Thyroid gland (tissue), 4 donors: ENCODE measurements around the gene MPPED1. TPM values are rescaled to one million over a fixed set of nuclear protein-coding genes. Genes with fewer than 3 reads are reported as not detected.

Source experiments
- DNase-seq, 2 donors: peaks; one replicate each; pipeline ENCODE4 v3.0.0-alpha.2; 2019
- H3K27ac ChIP-seq, 3 donors: fragments of 200-600 bp; sonication (generic); 1 replicate in 2 of 3; 2 replicates in 1 of 3; pipeline ENCODE4 v1.5.1; 2016 to 2019; ENCODE audit warnings: mild to moderate bottlenecking in 1 of 3, moderate library complexity in 1 of 3
- H3K27me3 ChIP-seq: fragments of 200-600 bp; sonication (generic); one replicate; pipeline ENCODE4 v1.5.1; 2019
- H3K36me3 ChIP-seq, 2 donors: fragments of 200-600 bp; sonication (generic); one replicate each; pipeline ENCODE4 v1.5.1; 2016 to 2019
- H3K4me1 ChIP-seq, 2 donors: fragments of 200-600 bp; sonication (generic); one replicate each; pipeline ENCODE4 v1.5.1; 2017 to 2019
- H3K4me3 ChIP-seq, 3 donors: fragments of 200-600 bp; sonication (generic); replicated peaks in 1 of 3; 1 replicate in 2 of 3; 2 replicates in 1 of 3; pipeline ENCODE4 v1.5.1; 2016; ENCODE audit warnings: mild to moderate bottlenecking in 1 of 3
- H3K9me3 ChIP-seq: fragments of 200-600 bp; sonication (generic); one replicate; pipeline ENCODE4 v1.5.1; 2017
- CTCF ChIP-seq, 6 experiments: fragments of 200-600 bp in 3 of 6; fragments of 450-650 bp in 3 of 6; sonication (generic) in 3 of 6; IDR thresholded peaks; one replicate each; pipeline ENCODE4 v1.5.1; 2016 to 2019; ENCODE audit warnings: antibody characterized with exemption in 6 of 6, mild to moderate bottlenecking in 2 of 6, inconsistent platforms in 1 of 6, moderate library complexity in 1 of 6
- POLR2A ChIP-seq, 2 donors: fragments of 450-650 bp; IDR thresholded peaks; one replicate each; pipeline ENCODE4 v1.6.1; 2017; ENCODE audit warnings: antibody characterized with exemption in 2 of 2, mild to moderate bottlenecking in 2 of 2, moderate library complexity in 1 of 2
- WGBS, 2 donors: methylation state at CpG; one replicate each; pipeline ENCODE4 v1.1.5; 2017; 5-methylcytosine and 5-hydroxymethylcytosine counted together
- intact Hi-C: fragments of 100-400 bp; cut with DNase I; formaldehyde crosslinking; loops from one replicate; pipeline ENCODE4 v1.15.1; 2023
- total RNA-seq, 4 donors: library from RNA; depleted of rRNA; stranded (reverse); fragments of >200 nt; gene quantifications; one replicate each; pipeline ENCODE4 v1.2.3, GENCODE V29; 2016

Gene MPPED1
- total RNA-seq, 4 donors from 2014 or later, result not detected

GRCh38 chr22:43449831-43450225, 38.0 kb downstream of the MPPED1 start:
- intact Hi-C loops, result no loop called here
- Histone ChIP-seq H3K27ac (no peak overlapping the region), H3K27me3 (no peaks in the 10 kb centered on the region), H3K9me3 (no peaks in the 10 kb centered on the region), H3K36me3 (no peaks in the 10 kb centered on the region), H3K4me3 (no peak overlapping the region), H3K4me1 (no peaks in the 10 kb centered on the region)
- TF ChIP-seq POLR2A (IDR thresholded peaks at IDR 0.05), result no peak
- WGBS, 2 donors, result 88 to 91% methylated on average over 9 to 10 of the region's 11 CpGs
- no peak for DNase-seq

GRCh38 chr22:43451371-43452050, 39.7 kb downstream of the MPPED1 start:
- no peak for DNase-seq
- Histone ChIP-seq H3K9me3 (no peaks in the 10 kb centered on the region), H3K36me3 (no peaks in the 10 kb centered on the region), H3K27me3 (no peaks in the 10 kb centered on the region), H3K27ac (no peak overlapping the region), H3K4me3 (no peak overlapping the region), H3K4me1 (no peaks in the 10 kb centered on the region)
- intact Hi-C loops, result no loop called here
- WGBS, 2 donors, result 76 to 77% methylated on average over 18 of the region's 18 CpGs
- TF ChIP-seq POLR2A (IDR thresholded peaks at IDR 0.05), result no peak
- TF ChIP-seq CTCF (IDR thresholded peaks at IDR 0.05), result no peak

GRCh38 chr22:43455846-43456245, 44.0 kb downstream of the MPPED1 start:
- intact Hi-C loops, result no loop called here
- Histone ChIP-seq H3K27ac (no peak overlapping the region), H3K27me3 (no peaks in the 10 kb centered on the region), H3K36me3 (no peaks in the 10 kb centered on the region), H3K4me1 (no peaks in the 10 kb centered on the region), H3K4me3 (no peak overlapping the region), H3K9me3 (no peaks in the 10 kb centered on the region)
- no peak for DNase-seq
- TF ChIP-seq CTCF (IDR thresholded peaks at IDR 0.05) (no peak), POLR2A (IDR thresholded peaks at IDR 0.05) (no peak)
- WGBS, 2 donors, result 18 to 24% methylated on average over 2 of the region's 2 CpGs

- Histone ChIP-seq H3K27me3 (no peaks in the 10 kb centered on the region), H3K9me3 (no peaks in the 10 kb centered on the region), H3K36me3 (no peaks in the 10 kb centered on the region), H3K4me1 (no peaks in the 10 kb centered on the region), H3K4me3 (no peak overlapping the region), H3K27ac (no peak overlapping the region)
- no peak for TF ChIP-seq CTCF (IDR thresholded peaks at IDR 0.05)
- intact Hi-C loops, result no loop called here
- WGBS, 2 donors, result 86% methylated on average over 3 of the region's 3 CpGs
- DNase-seq, result no peak
Measured at GRCh38 chr22:43457002-43457401, 45.2 kb downstream of the MPPED1 start.

- Histone ChIP-seq H3K27me3 (no peaks in the 10 kb centered on the region), H3K4me1 (no peaks in the 10 kb centered on the region), H3K4me3 (no peak overlapping the region), H3K9me3 (no peaks in the 10 kb centered on the region), H3K36me3 (no peaks in the 10 kb centered on the region), H3K27ac (no peak overlapping the region)
- intact Hi-C loops, result no loop called here
- no peak for DNase-seq
- no peak for TF ChIP-seq POLR2A (IDR thresholded peaks at IDR 0.05)
- TF ChIP-seq CTCF (IDR thresholded peaks at IDR 0.05), result no peak
Measured at GRCh38 chr22:43462701-43463100, 50.9 kb downstream of the MPPED1 start.
